Activated CD8-positive, alpha-beta memory T cell treated with anti-CD3 and anti-CD28 coated beads, Interleukin-2, amount 50 U/mL, for 4 hours (primary cell): ENCODE measurements around the gene ASIC1.
"Not testable (repeated sequence)": the region's sequence is repeated elsewhere in the genome, so short reads cannot be mapped to it uniquely, and the experiment has no call there.

Experiments used
- DNase-seq: peaks from one replicate; pipeline ENCODE4 v3.0.0-alpha.2; 2020

The ASIC1 gene

DNA sequence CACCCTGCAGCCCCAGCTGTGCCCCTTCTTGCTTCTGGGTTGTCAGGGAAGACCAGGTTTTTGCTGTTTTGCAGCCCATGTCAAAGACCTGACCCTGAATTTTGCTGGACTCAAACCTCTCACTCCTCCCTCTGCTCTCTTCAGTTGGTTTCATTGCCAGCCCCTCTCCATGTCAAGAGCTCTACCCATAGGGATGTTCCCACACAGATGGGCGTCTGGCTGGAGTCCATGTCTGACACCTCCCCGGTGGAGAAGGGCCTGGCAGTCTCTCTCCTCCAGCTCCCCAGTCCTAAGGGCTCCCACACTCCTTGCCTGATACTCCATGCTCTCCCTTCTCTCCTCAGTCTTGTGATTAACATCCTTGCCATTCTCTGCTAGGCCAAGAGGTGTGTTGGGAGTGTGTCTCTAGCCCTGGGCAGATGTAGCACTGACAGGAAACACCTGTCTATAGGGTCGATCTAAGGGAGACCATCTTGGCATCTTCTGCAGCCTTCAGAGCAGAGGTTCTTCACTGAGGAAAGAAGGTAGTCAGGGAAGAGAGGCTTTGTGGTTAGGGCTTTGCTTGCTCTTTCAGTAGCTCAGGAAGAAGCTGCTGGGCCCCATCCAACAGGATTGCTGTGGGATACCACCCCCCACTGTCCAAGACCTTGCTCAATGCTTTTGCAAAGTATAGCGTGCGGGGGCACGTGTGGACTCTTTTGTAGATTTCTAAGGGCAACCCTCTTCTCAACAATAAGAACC is 4.7 kb downstream of the ASIC1 start:
- DNase-seq, result no peak

DNA sequence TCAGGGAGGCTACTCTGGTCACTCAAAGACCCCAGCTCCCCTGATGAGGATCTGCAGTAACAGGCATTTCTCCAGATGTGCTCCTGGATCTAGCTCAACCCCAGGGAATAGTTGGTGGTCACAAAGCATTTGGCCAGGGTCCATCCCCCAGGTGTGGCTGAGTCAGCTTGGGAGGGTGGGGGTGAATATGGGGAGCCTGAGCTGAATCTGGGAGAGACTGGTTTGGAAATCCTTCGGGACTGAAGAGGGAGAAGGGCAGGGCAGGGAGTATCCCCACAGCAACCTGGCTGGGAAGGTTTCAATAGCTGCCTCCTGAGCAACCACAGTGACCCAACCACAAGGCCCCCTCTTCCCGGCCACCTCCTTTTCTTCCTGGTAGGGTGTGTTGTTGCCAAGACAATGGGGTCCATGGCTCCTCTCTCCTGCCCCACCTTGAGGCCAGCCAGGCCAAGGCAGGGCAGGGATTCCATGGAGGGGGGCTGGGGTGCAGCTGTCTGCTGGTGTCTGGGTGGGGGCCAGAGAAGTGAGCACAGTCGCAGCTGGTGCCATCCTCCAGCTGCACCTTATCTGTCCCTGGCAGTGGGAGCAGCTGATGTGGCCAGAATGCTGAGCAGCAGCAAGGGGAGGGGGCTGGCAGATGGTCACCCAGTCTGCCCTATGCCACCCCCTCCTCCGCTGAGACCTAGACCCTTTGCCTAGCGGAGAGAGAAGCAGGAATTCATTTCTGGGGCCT is 5.5 kb downstream of the ASIC1 start:
- no peak for DNase-seq

DNA sequence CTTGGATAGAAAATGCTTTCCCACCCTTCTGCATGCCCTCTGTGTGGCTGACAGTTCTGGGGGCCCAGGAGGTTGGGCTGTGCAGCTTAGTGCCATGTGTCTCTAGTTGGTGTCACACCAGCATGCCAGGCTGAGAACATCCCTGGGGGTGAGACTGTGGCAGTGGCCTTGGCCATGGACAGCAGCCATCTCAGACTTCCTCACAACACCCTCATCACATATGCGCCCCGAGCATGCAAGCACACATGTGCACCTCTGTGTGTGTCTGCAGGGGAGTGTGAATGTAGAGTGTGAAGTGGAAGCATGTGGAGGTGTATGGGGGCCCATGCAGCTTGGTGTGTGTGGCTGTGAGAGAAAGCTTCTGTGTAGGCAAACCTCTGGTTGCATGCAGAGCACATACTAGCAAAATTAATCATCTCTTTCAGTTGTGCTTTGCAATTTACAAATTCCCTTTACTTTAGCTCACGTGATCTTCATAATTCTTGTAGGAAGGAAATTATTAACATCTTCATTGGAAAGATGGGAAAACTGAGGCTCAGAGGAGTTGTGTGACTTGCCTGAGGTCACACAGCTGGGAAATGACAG is 8.4 kb downstream of the ASIC1 start:
- DNase-seq, result no peak

DNA sequence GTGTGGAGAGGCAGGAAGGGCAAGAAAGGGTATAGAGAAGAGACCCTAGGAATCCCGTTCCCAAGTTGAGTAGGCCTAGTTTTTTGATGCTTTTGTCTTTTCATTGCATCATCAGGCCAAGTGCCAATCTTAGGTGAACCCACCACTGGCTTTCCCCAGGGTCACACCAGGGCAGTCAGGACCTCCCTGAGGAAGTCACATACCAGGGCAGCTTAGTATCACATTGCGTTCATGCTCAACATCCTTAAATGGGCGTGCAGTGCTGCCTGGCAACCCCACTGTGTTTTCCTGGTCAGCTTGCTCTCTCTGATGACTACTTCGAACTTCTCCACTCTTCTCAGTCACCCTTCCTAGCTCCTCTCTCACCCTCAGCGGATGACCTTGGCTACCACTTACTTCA is 9.0 kb downstream of the ASIC1 start:
- DNase-seq, result no peak

DNA sequence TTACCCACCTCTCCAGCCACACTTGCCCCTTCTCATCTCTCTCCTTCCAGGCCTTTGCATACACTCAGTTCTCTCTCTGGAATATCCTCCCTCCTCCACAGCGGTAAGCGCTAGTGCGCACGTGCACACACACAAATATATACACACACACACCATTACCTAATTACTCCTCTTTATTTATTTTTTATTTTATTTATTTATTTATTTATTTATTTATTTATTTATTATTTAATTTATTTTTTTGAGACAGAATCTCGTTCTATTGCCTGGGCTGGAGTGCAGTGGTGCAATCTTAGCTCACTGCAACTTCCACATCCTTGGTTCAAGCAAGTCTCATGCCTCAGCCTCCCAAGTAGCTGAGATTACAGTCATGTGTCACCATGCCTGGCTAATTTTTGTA is 11.7 kb downstream of the ASIC1 start:
- DNase-seq, result no peak

DNA sequence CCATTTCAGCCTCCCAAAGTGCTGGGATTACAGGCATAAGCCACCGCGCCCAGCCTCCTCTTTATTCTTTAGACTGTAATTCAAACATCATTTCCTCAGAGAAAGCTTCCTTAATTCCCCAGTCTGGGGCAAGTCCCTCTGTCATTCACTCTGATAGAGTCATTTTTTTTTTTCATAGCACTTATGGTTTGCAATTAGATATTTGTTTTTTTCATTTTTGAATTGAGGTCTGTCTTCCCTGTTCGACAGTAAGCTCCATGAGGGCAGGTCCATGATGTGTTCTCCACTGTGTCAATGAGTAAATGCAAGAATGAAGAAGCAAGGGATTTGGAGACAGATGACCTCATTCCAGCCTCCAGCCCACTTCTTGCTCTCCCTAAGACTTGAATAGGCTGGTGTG is 12.1 kb downstream of the ASIC1 start:
- DNase-seq, result no peak

DNA sequence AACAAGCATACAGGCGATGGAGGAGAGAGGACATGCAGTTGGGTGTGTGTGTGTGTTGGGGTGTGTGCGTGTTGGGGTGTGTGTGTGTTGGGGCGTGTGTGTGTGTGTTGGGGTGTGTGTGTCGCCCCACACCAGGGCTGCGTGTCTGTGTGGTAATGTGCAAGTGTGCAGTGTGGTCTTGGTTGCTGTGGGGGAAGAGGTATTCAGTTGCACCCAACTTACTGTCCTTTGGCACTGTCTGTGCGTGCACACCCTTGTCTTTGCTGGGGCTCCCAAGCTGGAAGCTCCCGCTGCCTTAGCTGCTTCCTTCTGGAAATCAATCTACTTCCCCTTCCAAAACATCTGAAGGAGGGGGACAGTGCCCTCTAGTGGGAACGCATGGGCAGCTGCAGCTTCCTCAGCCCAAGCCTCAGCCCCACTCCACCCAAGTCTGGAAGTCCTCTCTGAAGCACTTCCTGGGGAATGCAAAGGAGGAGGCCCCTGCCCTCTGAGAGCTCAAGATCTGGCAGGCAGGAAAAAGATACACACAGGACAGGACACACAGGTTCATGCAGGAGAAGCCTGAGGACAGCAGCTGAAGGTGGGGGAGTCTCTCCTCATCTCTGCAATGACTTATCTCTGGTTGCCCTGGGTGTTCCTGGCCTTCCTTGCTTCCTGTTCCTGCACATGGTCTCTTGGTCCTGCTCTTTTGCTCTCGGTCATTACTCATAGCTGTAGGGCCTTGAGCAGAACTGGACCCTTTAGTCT is 13.1 kb downstream of the ASIC1 start:
- peak; percentile 66 for DNase-seq

DNA sequence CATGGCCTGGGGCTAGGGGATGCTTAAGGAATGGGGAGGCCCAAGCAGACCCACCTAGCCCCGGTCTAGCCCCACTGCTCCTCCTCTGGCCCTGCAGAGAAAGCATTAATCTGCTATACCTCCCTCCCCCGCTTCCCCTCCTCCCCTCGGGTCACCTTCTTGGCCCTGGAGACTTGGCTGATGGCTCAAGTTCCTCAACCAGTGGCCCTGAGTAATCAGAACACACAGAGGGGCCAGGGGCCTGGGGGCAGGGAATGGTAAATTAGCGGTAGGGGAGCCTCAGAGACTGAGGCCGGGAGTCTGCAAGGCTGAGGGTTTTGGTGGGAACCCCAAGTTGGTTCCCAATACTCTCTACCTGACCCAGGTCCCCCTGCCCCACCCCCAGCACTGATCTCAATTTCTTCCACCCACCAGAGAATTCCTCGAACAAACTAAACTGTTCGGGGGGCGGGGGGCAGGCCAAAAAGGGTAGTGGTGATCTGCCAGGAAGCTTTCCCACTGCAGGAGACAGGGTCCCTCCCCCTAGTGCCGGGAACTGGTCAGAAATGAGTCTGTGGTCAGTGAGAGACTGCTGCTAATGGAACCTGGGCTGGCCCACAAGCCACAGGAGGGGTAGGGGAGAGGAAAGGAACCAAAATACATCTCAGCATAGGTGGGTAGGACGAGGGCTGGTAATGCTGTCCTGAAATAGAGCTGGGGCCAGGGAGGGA is 15.0 kb downstream of the ASIC1 start:
- no peak for DNase-seq

DNA sequence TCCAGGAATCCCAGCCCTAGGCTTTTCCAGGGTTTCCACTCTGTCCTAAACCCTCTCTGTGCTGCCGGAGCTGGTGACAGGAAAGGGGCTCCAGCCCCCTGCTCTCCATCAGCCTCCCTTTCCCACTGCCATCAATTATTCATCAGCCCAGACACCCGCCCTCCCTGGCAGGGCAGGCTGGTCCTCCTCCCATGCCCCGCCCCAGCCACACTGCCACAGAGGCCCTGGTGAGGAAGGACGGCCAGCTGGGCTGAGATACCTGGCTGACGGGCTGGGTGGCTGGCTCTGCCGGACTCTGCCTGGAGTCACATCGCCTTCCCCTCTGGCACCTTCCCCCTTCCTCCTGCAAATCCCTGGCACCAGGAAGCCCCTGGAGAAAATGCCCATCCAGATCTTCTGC is 15.8 kb downstream of the ASIC1 start:
- DNase-seq, result no peak

DNA sequence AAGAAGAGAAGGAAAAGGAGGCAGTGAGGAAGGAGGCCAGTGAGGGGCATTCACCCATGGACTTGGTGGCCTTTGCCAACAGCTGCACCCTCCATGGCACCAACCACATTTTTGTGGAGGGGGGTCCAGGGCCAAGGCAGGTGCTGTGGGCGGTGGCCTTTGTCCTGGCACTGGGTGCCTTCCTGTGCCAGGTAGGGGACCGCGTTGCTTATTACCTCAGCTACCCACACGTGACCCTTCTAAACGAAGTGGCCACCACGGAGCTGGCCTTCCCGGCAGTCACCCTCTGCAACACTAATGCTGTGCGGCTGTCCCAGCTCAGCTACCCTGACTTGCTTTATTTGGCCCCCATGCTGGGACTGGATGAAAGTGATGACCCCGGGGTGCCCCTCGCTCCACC is 16.3 kb downstream of the ASIC1 start:
- no peak for DNase-seq

DNA sequence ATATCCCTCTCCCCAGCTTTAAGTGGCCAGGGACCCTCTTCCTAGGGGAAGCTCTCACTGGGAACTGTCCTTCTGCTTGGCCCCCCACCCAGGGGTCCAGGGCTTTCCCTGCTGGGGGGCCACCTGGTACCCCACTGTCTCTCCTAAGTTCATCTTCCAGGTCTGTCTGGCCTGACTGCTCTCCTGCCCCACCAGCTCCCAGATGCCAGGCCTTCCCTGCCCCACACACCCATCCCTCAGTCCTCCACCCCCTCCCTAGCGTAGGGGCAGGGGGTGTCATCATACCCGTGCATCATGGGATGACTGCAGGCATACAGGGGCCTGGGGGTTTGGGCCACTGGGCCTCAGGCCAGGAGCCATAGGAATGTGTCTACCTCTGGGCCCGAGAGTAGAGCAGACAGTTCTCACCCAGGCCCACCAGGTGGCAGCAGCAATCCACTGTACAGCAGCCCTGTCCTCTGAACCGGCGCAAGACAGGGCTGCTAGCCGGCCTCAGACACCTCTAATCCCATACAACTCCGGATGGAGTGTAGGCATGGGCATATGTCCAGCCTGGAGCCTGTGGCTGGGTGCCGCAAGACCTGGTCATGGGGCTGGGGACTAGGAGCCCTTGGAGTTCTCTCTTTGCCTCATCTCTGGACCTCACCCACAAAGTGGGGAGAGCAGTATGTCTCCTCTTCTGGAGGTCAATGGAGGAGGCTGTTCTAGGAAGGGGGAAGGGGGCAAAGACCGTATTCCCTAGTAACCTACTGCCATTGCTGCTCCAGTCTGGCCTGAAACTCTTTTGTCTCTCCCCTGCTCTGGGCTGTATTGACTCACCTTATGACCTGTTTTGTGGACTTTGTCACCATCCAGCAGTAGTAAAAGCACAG is 17.8 kb downstream of the ASIC1 start:
- peak; percentile 85 for DNase-seq

DNA sequence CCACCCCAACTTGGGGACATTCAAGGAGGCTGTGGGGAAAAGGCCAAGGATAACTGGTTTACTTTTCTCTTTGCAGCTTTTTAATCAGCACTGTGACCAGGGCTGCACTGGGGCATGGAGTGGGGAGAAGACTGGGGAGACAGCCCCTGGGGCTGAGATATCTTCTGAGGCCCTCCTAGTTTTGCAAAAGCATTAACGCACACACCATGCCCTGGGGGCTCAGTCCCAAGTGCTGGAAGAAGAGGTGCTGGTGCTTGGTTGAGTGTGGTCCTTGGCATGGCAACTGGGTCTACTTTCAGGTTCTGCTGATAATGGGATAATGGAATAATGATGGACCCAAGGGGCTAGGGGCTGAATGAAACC is 18.4 kb downstream of the ASIC1 start:
- no peak for DNase-seq

DNA sequence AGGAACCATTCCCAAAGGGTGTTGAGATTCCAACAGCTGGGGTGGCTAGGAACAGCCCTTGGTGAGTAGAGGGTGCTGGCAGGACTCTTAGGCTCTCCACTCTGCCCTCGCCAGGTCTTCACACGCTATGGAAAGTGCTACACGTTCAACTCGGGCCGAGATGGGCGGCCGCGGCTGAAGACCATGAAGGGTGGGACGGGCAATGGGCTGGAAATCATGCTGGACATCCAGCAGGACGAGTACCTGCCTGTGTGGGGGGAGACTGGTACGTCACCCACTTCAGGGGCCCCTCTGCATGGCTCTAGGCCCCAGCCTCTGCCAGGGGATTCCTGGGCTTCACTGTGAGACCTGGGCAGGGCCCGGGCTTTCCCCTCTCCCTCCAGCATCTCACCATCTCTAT is 19.7 kb downstream of the ASIC1 start:
- no peak for DNase-seq

DNA sequence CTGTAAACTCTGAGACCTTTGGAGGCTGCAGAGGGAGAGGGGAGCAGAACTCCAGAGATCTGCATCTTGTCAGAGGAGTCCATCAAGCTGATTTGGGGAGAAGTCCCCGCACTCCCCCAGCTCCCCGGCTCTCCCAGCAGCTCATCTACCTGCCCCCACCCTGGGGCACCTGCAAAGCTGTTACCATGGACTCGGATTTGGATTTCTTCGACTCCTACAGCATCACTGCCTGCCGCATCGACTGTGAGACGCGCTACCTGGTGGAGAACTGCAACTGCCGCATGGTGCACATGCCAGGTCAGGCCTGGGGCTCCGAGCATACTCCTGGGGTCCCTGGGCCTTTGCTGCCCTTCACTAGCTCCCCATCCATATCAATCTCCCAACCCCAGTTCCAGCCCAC is 20.9 kb downstream of the ASIC1 start:
- no peak for DNase-seq

DNA sequence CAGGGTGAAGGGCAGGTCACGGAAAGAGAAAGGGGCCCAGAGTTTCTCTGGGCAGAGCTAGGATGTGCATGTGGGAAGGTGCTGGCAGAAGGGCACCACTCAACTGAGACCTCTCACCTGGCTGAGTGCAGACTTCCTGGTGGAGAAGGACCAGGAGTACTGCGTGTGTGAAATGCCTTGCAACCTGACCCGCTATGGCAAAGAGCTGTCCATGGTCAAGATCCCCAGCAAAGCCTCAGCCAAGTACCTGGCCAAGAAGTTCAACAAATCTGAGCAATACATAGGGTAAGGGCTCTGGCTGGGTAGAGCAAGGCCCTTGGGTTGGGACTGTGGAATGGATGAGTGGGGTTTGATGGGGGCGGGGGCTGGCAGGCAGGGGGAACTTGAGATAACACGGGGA is 22.4 kb downstream of the ASIC1 start:
- no peak for DNase-seq

DNA sequence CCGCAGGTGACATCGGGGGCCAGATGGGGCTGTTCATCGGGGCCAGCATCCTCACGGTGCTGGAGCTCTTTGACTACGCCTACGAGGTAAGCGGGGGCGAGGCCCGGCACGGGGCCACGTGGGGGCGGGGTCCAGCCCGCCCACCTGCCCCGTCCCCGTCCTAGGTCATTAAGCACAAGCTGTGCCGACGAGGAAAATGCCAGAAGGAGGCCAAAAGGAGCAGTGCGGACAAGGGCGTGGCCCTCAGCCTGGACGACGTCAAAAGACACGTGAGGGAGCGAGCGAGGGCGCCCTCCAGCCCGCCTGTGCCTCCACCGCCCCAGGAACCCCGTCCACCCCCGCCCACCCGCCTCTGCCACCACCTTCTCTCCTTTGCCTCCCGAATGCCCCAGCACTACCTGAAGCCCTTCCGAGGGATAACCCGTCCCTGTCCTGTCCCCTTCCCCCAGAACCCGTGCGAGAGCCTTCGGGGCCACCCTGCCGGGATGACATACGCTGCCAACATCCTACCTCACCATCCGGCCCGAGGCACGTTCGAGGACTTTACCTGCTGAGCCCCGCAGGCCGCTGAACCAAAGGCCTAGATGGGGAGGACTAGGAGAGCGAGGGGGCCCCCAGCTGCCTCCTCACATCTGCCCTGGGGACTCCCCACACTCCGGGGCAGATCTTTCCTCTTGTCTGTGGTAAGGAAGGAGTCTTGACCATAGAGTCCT is 23.9 kb downstream of the ASIC1 start:
- DNase-seq, result no peak

DNA sequence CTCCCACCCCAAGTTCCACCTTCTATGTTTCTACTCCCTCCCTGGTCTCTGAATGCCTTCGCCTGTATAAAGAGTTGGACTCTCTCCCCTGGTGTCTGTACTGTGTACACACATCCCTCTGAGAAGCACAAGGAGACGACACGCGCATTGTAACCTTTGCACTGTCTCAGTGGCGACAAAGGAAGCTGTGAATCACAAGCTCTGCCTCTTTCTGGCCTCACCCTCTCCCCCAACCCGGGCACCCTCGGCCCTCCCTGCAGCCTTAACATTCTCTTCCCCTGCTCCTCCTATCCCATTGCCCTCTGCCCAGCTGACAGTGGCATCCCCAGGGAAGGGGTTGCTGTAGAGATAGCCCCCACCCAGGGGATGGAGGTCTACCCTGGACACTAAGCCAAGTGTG is 25.2 kb downstream of the ASIC1 start:
- DNase-seq, result no peak

DNA sequence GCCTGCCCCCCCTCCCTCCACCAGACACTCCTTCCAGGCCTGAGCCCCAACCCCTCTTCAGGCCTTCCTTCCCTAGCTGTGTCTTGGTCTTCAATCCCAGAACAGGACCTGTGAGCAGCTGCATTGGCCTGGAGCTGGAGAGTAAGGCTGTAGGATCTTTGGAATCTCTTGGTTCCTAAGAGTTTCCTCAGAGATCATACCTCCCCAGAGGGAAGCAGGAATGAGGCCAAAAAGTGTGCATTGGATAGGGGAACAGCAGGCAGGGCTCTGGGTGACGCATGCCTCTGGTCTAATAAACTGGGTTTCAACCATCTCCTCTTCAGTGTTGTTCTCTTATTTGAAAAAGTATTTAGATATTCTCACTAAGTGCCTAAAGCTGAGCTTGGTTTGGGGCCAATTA is 25.9 kb downstream of the ASIC1 start:
- DNase-seq, result no peak

DNA sequence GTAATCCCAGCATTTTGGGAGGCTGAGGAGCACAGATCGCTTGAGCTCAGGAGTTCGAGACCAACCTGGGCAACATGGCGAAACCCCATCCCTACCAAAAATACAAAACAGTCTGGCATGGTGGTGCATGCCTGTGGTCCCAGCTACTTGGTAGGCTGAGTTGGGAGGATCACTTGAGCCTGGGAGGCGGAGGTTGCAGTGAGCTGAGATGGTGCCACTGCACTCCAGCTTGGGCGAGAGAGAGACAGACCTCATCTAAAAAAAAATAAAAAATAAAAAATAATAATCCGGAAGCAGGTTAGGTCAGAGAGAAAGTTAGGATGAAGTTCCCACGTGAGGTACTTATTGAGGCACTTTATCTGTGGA is 27.0 kb downstream of the ASIC1 start:
- DNase-seq, result not testable (repeated sequence)

DNA sequence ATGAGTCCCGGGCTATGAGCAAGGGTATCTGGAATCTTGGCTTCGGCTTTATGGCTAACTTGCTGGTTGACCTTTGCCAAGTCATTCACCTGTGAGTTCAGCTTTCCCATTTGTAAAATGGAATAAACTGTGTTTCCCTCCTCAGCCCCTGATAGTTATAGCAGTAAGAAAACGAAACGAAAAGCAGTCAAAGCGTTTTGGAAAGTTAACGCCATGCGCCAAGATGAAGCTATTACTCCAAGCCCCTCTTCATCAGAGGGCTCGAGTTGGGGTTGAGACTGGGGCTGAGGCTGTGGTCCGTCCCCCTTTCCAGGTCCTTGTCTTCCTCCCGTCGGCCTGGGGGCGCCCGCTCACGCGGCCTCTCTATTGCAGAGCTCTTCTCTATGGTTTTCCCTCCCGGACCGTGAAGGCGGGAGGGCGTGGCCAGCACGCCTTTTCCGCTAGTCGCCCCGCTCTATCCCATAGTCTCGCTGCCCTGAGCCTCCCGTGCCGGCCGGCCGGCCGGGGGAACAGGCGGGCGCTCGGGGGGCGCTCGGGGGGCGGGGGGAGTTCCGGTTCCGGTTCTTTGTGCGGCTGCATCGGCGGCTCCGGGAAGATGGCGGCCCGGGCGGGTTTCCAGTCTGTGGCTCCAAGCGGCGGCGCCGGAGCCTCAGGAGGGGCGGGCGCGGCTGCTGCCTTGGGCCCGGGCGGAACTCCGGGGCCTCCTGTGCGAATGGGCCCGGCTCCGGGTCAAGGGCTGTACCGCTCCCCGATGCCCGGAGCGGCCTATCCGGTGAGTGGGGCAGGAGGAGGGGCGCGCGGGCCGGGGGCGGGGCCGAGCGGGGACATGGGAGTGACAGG is 27.6 kb downstream of the ASIC1 start, which contains the start of gene SMARCD1:
Gene SMARCD1, plus strand, starts transcription at position 568 of the 840 bp plus-strand sequence. Its CDS starts 28 bp downstream, at position 596.
- DNase-seq, result peak; percentile 86
